Measurements from ENCODE around the gene SH2D1A.
"Not testable (repeated sequence)": the region's sequence is repeated elsewhere in the genome, so short reads cannot be mapped to it uniquely, and the experiment has no call there.

SH2D1A gene

DNA sequence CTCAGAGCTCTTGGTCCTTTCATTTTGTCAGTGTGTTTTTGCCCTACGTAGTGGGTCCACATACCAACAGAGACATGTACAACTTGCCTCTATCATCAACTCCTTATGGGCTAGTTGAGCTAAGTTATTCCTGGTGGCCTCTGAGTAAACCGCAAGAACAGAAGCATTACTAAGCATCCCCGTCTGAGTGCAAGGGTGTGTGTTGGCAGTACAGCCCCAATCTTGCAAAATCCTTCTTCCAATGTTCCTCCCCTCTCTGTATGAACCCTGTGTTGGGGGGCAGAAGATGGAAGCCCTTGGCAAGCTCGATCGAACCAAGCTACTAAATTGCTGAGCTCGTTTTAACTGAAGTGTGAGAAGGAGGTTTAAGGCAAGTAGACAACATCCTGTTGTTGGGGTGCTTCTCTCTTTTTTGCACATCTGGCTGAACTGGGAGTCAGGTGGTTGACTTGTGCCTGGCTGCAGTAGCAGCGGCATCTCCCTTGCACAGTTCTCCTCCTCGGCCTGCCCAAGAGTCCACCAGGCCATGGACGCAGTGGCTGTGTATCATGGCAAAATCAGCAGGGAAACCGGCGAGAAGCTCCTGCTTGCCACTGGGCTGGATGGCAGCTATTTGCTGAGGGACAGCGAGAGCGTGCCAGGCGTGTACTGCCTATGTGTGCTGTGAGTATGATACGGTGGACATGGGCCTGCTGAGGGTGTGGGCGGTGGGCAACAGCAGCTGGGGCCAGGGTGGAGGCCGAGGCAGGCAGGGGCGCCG lies at the start of gene SH2D1A:
SH2D1A (plus strand) TSS at position 447 of the 760 bp plus-strand sequence; CDS start at position 527, 80 bp downstream.
- DNase-seq = no peak

DNA sequence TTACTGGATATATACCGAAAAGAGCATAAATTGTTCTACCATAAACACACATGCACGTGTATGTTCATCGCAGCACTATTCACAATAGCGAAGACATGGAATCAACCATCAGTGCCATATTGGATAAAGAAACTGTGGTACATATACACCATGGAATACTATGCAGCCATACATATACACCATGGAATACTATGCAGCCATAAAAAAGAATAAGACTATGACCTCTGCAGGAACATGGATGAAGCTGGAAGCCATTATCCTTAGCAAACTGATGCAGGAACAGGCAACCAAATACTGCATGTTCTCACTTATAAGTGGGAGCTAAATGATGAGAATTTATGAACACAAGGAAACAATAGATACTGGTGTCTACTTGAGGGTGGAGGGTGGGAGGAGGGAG lies 47.0 kb upstream of the SH2D1A start:
- DNase-seq = not testable (repeated sequence)

DNA sequence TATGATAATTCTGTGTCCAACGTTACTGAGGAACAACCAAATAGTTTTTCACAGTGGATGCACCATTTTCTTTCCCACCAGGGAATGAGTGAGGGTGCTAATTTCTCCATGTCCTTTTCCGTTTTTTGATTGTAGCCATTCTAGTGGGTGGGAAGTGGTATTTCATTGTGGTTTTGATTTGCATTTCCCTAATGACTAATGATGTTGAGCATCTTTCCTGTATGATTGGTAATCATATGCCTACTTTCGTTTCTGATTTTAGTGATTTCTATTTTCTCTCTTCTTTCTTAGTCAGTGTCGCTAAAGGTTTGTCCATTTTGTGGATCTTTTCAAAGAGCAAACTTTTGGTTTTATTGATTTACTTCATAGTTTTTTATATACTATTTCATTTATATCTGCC lies 46.0 kb upstream of the SH2D1A start:
- DNase-seq = no peak

DNA sequence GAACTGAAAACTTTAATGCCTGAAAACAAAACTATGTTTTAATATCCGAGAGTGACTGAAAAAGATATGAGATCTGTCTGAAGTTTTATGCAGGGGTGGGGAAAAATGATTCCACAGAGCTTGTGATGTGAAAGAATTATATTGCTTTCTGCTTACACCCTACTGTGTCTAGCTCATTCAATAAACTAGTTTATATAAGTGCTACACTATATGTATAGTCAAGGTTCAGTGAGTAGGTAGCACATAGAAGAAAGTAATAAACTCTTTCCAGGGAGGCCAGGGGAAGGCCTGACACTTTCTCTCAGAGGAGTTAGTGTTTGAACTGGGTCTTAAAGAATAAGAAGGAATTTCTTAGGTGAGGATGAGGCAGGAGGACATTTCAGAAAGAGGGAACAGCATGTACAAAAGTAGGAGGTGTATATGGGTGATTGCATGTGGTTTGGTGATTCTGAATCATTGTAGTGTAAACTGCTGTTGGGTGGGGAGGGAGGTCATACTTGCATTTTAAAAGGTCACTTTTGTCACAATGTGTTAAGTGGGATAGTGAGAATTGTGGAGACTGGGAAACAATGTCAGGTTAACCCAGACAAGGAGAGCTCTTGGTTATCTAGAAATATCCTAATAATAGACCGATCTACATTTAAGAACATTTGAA lies 39.0 kb upstream of the SH2D1A start:
- DNase-seq = no peak

DNA sequence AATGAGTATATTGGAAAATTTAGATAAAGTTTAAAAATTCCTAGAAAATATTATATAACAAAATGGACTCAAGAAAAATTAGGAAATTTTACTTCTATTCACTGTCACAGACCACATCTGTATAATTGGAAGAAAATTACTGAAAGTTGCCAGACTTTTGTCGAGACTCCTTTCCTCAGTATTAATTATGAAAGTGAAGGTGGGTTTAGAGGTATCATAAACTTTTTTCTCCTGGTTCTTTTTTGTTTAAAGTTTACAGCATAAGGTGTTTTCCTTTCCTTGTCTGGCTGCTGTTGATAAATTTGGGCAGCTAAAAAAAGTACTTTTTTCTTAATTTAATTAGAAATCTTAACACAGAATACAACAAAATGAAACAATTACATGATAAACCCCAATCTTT lies 20.6 kb upstream of the SH2D1A start:
- DNase-seq = no peak

DNA sequence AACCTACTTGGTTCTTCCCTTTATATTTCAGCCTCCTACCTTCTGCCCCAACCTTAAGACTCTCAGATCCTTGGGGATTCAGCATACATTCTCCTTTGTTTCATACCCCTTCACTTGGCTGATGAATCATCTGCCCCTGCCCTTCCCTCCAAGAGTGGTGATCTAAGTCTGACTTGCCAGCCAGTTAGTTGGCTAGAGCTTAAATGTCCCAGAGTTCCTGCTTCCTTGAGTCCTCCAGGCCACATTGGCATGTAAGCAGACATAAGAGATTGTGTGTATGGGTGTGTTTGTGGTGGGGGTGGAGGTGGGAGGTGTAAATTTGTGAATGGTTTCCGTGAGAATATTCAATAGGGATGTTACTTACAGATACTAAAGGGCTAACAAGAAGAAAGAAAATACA lies 17.6 kb upstream of the SH2D1A start:
- peak; percentile 50 to 54 for DNase-seq

DNA sequence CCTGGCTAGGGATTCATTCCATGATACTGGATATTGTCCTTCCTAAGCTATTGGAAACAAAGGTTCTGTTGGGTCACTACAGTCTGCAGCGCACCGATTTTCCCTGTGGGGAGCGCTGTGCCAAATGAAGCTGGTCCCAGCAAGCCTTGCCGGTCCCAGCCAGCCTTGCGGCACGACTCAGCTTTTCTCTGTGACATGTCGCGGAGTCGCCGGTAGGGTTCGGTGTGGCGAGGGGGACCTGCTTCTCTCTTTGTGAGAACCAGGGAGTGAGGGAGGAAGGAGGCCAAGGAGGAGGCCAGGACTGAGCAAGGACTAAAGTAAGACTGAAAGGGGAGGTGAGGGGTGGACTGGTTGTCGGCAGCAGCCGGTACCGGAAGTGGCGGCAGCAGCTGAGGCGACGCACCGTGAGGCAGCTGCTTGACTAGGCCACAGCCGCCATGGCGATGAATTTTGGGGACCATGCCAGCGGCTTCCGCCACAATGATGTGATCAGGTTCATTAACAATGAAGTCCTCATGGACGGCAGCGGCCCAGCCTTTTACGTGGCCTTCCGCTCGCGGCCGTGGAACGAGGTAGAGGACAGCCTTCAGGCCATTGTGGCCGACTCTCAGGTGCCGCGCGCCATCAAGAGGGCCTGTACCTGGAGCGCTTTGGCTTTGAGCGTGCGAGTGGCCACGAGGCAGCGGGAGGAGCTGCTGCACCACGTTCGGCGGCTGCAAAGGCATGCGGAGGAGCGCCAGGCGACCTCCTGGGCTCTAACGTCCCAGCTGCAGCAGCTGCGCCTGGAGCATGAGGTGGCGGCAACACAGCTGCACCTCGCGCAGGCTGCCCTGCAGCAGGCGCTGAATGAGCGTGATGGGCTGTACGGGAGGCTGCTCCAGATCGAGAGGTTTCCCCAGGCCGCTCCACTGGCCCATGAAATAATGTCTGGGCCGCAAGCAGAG lies 13.6 kb upstream of the SH2D1A start, which contains the start of gene TEX13D:
TEX13D (plus strand) TSS at position 180 of the 944 bp plus-strand sequence; CDS start at position 438, 258 bp downstream.
- no peak for DNase-seq

DNA sequence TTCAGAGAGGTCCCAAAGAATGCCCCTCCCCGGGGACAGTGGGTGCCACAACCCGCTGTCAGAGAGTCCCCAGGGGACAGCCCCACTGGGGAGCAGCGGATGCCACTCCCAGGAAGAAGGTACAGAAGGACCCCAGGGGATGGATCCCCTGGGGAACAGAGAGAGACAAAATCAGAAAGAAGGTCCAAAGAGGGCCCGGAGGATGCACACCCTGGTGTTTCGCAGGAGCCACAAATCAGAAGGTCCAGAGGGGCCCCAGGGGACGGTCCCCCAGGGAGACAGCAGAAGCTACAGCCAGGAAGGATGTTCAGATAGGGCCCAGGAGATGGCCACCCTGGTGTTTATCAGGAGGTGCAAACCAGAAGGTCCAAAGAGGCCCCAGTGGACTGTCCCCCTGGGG lies 12.5 kb upstream of the SH2D1A start:
- no peak for DNase-seq

DNA sequence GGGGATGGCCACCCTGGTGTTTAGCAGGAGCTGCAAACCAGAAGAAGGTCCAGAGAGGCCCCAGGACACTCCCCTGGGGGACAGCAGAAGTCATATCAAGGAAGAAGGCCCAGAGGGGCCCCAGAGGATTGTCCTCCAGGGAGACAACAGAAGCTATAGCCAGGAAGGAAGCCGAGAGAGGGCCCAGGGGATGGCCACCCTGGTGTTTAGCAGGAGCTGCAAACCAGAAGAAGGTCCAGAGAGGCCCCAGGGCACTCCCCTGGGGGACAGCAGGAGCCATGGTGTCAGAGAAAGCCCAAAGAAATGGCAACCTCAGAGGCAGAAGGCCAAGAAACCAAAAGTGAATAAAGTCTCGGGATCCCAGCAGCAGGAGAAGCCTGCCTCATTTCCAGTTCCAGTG lies 11.8 kb upstream of the SH2D1A start:
- not testable (repeated sequence) for DNase-seq

DNA sequence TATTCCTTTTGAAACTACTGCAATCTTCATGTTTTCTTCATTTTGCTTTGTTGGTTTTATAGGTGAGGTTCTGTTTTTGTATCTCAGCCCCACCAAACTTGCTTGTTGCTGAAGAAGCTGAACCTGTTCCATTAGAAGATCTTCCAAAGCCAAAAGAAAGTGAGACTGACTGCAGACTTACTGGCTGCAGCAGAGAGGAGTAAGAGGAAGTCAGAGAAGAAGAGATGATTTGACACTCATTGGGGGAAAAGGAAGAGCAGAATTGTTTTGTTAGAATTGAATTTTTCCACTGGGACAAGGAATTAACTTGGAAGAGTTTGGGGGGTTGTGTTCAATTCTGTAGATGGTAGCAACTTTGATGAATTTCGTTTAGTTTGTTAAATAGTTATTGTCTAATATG lies 10.8 kb upstream of the SH2D1A start:
- DNase-seq = no peak

DNA sequence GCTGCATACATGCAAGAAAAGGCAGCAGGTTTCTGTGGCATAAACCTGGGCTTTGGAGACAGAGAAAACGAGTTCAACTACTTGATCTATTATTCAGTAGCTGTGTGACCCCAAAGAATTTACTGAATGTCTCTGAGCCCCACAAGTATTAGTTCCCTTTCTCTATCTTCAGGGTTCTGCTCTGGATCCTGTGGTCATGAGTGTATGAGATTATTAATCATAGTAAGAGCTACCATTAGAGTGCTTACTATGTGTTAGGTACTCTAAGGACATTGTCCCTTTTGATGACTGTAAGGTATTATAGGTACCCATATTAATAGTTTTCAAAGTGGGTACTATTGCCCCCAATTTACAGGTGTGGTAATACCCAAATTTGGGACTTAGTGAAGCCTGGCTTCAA lies 8.4 kb upstream of the SH2D1A start:
- no peak for DNase-seq

DNA sequence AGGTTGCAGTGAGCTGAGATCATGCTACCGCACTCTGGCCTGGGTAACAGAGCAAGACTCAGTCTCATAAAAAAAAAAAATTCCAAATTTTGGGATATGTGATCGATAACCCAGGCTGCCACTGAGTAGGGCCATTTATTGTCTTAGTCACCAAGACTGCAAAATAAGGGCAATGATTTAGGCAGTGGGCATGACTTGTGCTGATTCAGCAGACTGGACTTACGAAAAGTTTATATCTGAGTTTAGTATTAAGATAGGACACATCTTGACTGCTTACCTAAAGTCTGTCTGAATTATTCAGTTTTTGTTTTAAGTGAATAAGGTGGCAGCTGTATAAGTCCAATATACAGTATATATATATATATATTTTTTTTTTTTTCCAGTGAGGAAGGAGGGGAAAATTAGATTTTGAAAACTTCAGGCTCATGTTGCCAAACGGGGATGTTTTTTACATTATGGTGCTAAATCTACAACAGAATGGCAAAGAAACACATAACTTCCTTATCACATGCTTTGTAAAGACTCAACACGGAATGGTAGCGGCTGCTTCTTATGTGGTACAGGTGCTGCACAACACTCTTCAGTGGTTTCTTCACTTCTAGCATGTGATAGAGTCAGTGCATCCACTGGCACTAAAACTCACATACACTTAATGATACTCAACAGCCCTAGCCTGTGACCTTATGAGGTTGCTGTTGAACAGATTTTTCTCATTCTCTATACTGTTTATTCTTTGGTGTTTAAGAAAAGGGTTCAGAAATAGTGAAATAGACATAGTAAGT lies 7.4 kb upstream of the SH2D1A start:
- no peak for DNase-seq

DNA sequence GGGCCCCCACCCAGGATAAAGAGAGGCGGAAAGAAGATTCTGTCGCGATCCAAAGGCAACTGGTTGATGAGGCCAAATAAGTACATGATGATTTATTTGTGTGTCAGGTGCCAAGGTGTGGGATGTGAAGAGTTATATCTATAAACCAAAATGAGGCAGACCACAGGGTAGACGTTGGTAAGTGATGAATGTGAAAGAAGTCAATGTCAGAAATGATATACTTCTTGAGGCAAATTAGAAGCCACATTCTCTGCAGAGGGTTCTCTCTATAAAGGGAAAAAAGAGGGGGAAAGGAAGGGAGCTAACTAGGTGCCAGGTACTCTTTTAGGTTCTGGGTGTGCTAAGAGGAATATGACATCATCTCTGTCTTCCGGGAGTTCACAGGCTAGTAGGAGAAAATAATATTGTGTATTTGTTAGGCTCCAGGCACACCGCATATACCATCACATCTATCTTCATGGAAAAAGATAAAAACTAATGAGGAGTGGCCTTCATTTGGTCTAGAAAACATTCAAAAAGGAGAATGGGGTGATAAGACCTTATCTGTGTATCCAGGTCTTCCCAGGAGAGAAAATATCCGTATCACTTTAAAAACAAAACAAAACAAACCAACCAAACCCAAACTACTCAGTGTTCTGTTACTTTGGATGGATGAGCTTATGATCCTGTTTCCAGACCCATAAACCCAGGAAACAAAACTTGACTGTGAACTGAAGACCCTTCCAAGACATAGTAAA lies 4.8 kb upstream of the SH2D1A start:
- DNase-seq = no peak

DNA sequence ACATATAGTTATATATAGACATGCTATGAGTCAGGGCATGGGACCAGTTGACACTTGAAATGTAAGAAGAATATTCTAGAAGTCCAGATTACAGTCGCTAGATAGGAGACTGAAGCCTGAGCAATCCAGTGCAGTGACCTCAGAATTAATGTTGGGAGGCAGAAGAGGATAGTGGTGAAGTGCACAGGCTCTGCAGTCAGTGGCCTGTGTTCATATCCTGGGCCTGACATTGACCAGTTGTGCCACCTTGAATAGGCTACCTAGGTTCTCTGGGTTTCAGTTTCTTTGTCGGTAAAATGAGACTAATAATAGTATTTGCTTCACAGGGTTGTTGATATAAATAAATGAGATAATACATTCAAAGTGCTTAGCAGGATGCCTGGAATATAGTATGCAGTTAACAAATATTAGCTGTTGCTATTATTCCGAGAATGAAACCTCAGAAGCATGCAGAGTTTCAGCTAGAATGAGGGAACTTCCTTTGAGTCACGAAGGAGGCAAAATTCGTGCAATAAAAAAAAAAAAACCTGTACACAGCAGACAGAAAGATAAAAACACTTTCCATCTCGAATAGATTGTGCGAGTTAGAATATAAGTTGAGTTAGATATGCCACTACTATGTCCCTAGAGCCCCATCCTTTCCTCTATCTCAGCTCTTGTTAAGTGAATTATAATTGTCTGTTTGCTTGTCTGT lies 4.0 kb upstream of the SH2D1A start:
- no peak for DNase-seq

DNA sequence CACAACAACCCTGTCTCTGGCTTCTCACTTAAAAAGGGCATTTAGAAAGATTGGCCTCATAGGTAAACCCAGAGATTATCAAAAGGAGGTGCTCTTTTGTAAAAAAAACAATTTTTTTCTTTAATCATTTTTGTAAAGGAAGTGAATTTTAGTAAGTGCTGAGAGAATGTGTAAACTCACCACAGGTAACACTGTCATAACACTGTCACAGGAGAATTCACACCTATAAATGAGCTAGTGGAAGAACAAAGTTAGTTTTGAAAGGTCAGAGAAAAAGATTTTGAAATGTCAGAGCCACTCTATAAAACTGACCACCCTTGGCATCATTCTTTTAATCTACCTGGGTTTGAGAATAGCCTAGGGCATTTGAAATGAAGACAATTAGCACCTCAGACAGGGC lies 3.3 kb upstream of the SH2D1A start:
- DNase-seq = no peak

DNA sequence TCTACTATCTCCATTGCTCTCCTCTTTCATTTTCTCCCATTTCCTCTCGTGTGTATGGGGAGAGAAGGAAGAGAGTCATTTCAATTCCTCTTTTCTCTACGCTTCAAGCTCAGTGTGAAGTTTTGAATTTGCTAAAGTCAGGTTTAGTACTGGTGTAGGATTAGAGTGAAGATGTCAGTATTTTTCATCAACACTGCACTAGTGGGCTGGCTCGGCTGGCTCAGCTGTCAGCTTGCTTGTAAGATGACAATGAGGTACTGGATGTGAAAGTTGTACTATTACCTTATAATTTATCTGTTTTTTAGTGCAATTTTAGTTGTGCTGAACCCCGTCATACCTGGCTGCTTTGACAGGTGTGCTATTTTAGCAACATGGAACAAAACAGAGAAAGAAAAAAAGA lies 2.1 kb upstream of the SH2D1A start:
- no peak for DNase-seq

DNA sequence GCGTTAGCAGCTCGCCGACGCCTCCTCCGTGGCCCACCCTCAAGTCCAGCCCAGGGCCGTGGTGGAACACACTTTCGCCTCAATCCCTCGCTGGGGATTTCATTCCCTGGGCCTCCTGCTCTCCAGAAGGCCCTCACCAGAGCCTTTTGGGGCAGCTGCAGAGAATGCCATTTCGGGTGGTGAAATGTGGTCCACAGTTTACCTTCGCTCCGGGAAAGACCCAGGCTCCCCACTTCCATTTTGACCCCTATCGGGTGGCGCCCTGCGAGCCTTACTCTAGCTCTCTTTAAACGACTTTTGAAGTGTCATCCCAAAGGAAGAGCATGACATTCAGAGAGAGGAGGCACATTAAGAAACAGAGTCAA lies 496 bp downstream of the SH2D1A start:
- DNase-seq = no peak

DNA sequence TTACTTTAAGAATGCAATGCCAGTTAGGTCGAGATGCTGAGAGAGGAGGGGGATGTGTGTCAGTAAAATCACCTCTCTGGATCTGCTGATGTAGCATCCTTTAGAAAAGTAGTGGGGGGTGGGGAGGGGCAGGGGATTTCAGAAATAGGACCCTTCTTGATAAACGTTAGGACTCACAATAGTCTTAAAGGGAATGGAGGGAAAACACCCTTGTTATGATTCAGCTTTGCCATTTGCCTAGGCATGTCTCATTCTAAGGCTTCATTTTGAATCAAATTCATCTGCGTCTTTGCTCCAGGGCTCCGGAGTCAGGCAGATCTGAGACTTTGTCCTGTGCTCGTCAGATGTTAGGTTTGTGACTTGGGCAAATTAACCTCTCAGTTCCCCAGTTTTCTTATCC lies 879 bp downstream of the SH2D1A start:
- DNase-seq = no peak

DNA sequence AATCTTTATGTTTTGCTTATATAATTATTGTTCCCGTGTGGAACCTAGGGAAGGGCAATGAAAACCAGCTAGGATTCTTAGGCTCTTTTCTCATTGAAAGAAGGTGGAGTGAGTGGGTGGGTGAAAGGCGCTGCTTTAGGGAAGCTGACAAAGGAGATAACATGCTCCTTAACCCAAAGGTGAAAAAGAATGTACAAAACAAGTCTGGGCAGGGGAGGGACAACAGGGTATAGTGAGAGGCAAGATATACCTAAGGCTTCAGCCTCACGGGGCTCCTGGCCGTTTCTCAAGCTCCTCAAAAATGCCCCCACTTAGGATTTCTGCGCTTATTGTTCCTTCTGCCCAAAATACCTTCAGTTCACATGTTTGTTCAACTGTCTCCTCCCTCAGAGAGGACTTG lies 1.8 kb downstream of the SH2D1A start:
- no peak for DNase-seq

DNA sequence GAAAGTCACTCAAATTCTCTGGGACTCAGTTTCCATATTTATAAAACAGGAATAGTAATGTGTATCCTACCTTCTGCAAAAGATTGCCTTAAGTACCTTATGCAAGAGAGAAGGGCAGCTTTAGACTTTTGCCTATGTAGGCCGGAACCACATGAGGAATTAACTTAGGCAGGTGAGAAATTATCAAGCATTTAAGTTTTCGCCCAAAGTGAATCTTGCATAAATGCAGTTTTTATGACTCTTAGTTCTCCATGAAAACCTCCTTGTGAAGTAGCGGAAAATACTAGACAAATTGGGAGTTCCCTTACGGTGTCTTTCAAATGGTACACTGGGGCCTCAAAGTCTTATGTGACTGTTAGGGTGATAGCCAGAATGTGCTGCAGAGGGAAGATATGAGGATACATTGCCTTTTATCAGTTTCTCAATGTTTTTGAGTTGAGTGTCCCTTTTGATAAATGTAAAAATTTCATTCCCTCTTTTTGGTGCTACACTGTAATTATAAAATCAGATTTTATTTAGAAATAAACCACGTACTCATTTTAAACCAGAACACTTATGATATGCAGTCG lies 2.6 kb downstream of the SH2D1A start:
- DNase-seq = no peak

DNA sequence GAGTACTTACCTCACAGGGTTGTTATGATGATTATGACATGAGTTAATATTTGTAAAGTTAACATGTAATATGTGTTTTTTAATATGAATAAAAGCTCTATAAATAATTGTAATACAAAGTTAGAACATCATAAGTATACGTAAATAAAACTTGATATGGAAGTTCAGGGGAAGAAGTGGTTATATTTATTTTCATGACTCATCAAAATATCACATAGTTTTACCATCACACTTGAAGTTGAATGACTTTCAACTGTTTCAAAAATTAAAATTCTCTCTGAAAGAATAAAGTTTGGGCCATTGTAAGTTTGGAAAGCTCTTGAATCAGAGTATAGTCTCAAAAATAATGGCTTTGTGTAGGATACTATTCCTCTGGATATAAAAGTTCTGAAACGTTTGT lies 8.3 kb downstream of the SH2D1A start:
- no peak for DNase-seq
